ENCODE measurements around the gene LHX2.
A peak's percentile ranks its signal among the peaks of the same experiment; 100 is the strongest.

Gene LHX2

DNA sequence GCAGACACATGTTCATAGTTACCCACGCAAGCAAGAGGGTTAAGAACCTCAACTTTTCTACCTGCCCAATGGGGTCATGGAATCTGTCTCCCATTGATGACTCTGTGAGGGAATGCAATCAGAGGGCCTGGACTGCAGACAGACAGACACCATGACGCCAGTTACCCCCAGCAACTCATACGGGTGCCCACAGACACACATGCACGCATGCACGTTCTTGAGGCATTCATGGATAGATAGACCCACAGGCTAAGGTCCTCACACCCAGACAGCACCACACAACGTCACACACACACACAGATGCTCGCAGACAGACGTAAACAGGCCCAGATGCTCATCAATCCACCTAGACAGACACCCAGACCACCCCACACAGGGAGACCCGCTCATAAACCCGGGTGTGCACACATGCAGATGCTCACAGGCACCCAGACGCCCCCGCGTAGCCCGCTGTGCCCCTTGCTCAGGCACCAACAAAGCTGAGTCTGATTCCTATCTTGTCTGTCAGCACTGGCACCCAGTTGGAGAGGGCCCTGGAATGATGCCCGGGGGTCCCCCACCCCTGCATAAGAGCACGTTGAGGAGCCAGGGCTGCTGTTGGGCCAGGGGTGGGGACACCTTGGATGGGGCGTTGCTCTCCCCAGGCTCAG, 23.6 kb downstream of the LHX2 start:
- no peak for DNase-seq

DNA sequence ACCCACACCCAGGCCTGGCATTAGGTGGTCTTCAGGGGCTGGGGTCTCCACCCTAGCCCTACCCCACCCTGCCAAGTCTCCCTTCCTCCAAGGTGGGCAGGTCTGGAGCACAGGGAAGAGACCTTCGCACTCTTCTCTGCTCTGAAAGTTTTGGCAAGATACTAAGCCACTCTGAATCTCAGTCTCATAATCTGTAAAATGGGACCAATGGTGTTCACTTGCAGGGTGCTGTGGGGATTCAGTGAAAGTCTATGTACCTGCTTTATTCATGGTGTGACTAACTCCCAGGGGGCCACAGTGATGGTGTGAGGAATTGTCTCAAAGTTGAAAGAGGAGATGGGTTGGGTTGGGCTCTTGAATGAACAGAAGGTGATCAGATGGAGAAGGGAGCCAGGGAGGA, 25.0 kb downstream of the LHX2 start:
- DNase-seq: no peak

DNA sequence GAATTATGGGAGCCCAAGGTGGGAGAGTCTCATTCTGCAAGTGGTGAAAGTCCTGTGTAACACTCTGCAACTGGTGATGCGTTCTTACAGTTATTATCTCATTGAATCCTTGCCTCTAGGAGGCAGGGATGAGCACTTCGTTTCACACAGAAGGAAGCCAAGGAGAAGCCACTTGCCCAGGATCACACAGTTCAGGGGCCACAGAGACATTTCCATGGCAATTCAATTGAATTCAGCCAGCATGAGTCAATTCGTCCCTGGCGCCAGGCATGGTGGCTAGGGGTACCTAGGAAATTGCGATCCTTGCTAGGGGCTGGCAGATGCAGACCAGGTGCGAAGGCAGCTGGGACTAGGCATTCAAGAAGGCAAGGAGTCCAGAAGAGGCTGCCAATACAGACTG, 26.2 kb downstream of the LHX2 start:
- DNase-seq: no peak

GRCh38 chr9:124038239-124038638, 26.7 kb downstream of the LHX2 start:
- no peak for DNase-seq

- no peak for DNase-seq
Observed at GRCh38 chr9:124038790-124039633, 27.4 kb downstream of the LHX2 start.

- peak; percentile 29 for DNase-seq
Observed at GRCh38 chr9:124040186-124040931, 28.8 kb downstream of the LHX2 start.

- DNase-seq: no peak
Observed at GRCh38 chr9:124040935-124041816, 29.6 kb downstream of the LHX2 start.

DNA sequence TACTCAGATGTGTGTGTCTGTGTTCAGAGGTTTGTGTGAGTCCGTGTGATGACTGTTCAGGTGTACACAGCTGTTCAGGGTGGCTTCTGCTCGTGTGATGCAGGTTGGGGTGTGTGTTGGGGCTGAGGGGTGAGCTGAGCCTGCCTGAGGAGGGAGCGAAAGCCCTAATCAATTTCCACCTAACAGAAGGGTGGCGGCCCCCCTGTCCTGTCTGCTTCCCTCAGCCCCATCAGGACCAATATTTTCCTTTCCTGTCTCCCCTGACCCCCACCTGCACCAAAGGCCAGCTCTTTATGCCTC, 30.2 kb downstream of the LHX2 start:
- DNase-seq: no peak

DNA sequence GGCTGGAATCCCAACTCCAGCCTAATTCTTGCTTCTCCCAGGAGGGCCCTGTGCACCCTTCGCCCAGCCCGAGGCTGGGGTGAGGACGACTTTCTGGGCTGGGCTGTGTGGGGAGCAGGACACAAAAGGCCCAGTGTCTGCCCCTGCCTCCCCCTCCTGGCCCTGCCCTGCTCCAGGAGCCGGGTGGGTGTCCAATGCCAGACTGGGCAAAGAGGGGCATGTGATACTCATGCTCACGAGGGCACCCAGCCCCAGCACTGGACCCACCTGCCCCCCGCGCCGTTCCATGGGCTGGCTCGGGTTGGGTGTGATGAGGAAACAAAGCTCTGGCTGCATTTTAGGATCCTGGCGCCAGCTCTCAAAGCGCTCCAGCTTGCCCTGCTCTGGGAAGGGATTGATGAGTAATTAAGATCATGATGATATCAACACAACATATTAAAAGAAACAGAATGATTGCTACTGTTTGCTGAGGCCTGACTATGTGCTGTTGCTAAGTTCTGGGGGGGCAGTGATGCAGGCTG, 30.7 kb downstream of the LHX2 start:
- no peak for DNase-seq

GRCh38 chr9:124044448-124044847, 32.9 kb downstream of the LHX2 start:
- no peak for DNase-seq

DNA sequence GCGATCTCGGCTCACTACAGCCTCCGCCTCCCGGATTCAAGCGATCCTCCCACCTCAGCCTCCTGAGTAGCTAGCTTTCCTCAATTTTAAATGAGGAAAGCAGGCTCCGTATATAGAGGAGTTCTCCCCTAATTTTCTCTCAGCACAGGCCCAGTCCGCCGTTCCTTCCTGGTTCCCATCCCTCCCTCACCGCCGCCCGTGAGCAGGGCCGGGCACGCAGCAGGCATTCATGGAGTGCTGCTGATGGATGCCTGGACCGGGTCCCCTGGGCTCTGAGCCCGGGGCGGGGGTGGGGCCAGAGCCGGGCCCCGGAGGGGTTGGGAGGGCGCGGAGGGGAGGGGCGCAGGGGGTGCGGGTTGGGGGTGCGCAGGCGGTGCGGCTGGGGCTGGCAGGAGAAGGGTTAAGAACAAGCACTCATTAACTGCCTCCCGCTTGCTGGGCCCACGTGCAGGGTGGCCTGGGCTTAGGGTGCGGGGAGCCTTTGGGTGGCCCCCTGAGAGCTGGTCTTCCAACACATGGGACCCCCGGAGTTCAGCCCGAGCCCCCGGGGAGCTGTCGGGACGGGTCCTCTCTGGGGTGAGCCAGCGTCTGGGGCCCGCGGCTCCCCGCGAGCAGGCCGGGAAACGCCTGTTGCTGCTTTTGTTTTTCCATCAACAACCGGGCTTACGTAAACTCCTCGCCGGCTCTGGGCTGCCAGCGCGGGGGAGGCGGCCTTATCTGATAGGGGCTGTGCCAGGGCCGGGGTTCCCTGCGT, 33.7 kb downstream of the LHX2 start:
- DNase-seq: no peak

- DNase-seq: no peak
Observed at GRCh38 chr9:124045830-124046177, 34.2 kb downstream of the LHX2 start.

GRCh38 chr9:124046189-124046588, 34.6 kb downstream of the LHX2 start:
- DNase-seq: no peak

GRCh38 chr9:124047251-124047672, 35.7 kb downstream of the LHX2 start:
- no peak for DNase-seq

GRCh38 chr9:124050955-124051354, 39.4 kb downstream of the LHX2 start:
- DNase-seq: no peak

DNA sequence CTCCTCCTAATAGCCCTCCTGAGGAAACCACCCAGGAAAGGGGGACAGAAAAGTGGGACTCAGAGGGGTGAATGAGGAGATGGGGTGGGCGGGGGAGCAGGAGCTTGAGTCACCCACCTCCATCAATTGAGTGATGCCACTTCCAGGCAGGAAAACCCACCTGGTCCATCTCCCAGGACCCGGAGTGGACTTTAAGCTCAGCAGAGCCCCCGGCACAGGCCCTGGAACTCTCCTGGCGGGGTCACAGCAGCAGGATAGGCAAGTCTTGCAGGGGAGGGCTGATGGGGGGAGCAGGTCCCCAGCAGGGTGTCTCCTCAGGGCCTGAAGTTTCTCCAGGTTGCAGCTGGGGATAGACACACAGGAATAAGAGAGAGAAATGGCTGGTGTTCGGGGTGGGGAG, 40.8 kb downstream of the LHX2 start:
- no peak for DNase-seq

DNA sequence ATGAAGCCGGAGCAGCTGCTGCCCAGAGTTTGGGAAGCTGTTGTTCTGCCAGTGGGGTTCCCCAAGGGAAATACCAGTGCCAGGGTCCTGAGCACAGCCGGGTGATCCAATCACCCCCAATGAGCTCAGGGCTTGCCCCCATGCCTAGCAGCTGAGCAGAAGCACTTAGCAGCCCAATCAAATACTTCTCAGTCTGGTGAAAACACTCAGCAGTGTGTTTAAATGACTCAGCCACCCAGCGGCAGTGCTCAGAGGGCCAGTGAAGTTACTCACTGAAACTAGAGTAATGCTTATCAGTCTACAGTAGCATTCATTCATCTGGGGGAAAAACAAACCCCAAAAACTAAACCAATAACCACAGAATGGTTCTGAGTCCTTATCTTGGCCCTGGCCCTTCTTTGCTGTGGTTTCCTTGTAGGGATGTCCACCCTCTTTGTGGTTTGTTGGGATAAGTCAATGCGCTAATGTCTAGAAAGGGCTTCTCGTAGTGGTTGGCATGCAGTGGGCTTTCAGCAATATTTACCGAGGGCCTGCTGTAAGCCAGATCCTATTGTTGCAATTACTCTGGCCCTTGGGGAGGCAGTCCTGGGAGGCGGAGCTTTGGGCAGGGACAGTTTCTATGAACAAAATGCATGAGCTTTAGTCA, 43.1 kb downstream of the LHX2 start:
- DNase-seq: peak; percentile 75

GRCh38 chr9:124060844-124061605, 49.5 kb downstream of the LHX2 start:
- no peak for DNase-seq

DNA sequence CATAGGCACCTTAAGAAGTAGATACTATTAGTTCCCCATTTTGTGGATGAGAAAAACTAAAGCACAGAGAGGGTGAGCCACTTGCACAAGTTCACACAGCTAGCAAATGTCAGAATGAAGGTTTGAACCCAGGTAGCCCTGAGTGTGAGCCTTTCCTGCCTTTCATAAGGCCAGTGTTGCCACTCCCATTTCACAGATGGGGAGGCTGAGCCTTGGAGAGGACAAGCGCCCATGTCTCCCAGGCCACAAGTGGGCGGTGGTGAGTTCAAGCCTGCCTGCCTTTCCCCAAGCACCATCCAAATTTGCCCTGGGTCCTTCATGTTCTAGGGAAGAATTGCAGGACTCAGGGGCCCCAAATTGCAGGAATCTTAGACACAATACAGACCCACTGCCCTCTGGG, 50.6 kb downstream of the LHX2 start:
- DNase-seq: no peak

GRCh38 chr9:124066783-124067577, 55.4 kb downstream of the LHX2 start:
- DNase-seq: no peak

All from fibroblast of skin of abdomen (primary cell).